GM23338 (cell line): ENCODE measurements around the gene PLCL1.

ENCODE experiments used
- CREB1 ChIP-seq: fragments of 250-450 bp; sonication (Bioruptor Pico); IDR thresholded peaks from 2 replicates; pipeline ENCODE4 v1.5.0; 2020; ENCODE audit warnings: low read depth, mild to moderate bottlenecking, moderate library complexity
- CTCF ChIP-seq, 2 experiments: fragments of 200-600 bp in 1 of 2; sonication (generic) in 1 of 2; conservative IDR thresholded peaks; 2 replicates each; pipeline versions ENCODE4 v1.5.1 to v1.6.1; 2016 to 2017; ENCODE audit warnings: antibody characterized with exemption in 2 of 2, low read depth in 2 of 2, mild to moderate bottlenecking in 2 of 2, moderate library complexity in 1 of 2
- EZH2 ChIP-seq: fragments of 200-600 bp; sonication (generic); IDR thresholded peaks from one replicate; pipeline ENCODE4 v1.8.0; 2017; ENCODE audit warnings: antibody characterized with exemption, mild to moderate bottlenecking, low read depth; ENCODE audit not compliant: unreplicated experiment
- NANOG ChIP-seq: IDR thresholded peaks from 2 replicates; pipeline ENCODE4 v1.6.1; 2016; ENCODE audit warnings: antibody characterized with exemption, borderline replicate concordance
- POLR2AphosphoS5 ChIP-seq: IDR thresholded peaks from 2 replicates; pipeline ENCODE4 v1.6.1; 2016; ENCODE audit warnings: antibody characterized with exemption, low read depth
- ZNF331 ChIP-seq: fragments of 250-450 bp; sonication (Bioruptor Pico); IDR thresholded peaks from 2 replicates; pipeline ENCODE4 v1.5.0; 2020; ENCODE audit warnings: low read depth, mild to moderate bottlenecking, moderate library complexity
- TF ChIP-seq, protein P1 (sequence below): IDR thresholded peaks from one replicate; pipeline ENCODE4 v1.6.1; 2018; ENCODE audit warnings: antibody characterized with exemption; ENCODE audit not compliant: unreplicated experiment

DNA sequence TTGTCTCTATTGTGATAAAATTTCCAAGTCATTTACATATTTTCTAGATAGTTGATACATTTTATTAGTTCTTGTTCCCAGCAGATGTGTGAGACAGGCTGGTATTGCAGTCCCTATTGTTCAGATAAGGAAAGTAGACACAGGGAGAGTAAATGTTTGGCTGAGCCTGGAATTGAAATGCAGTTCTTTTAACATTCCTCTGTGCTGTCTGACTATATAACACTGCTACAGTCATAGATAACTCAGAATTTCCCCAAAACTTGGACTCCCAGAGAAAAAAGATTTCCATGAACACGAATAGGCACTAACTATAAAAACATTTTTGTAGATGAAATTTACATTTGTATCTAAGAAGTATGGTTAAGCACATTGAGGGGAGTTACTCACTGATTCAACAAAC is 71.4 kb downstream of the PLCL1 start:
- no peak for TF ChIP-seq ZNF331 (CRISPR knock-in tag)
- TF ChIP-seq, protein P1, sequence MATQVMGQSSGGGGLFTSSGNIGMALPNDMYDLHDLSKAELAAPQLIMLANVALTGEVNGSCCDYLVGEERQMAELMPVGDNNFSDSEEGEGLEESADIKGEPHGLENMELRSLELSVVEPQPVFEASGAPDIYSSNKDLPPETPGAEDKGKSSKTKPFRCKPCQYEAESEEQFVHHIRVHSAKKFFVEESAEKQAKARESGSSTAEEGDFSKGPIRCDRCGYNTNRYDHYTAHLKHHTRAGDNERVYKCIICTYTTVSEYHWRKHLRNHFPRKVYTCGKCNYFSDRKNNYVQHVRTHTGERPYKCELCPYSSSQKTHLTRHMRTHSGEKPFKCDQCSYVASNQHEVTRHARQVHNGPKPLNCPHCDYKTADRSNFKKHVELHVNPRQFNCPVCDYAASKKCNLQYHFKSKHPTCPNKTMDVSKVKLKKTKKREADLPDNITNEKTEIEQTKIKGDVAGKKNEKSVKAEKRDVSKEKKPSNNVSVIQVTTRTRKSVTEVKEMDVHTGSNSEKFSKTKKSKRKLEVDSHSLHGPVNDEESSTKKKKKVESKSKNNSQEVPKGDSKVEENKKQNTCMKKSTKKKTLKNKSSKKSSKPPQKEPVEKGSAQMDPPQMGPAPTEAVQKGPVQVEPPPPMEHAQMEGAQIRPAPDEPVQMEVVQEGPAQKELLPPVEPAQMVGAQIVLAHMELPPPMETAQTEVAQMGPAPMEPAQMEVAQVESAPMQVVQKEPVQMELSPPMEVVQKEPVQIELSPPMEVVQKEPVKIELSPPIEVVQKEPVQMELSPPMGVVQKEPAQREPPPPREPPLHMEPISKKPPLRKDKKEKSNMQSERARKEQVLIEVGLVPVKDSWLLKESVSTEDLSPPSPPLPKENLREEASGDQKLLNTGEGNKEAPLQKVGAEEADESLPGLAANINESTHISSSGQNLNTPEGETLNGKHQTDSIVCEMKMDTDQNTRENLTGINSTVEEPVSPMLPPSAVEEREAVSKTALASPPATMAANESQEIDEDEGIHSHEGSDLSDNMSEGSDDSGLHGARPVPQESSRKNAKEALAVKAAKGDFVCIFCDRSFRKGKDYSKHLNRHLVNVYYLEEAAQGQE, result no peak
- no peak for TF ChIP-seq NANOG
- TF ChIP-seq CREB1 (CRISPR knock-in tag), result no peak
- TF ChIP-seq EZH2, result no peak
- no peak for TF ChIP-seq POLR2AphosphoS5
- TF ChIP-seq CTCF (conservative IDR thresholded peaks at IDR 0.05; ENCODE audit: low read depth in 2 of 2), result no peak
